ENCODE measurements around the gene ESRRB. TPM values are rescaled to one million over a fixed set of nuclear protein-coding genes. Genes with fewer than 3 reads are reported as not detected.

Gene ESRRB
- total RNA-seq, 1 experiment from 2014 or later: 1.6 TPM

DNA sequence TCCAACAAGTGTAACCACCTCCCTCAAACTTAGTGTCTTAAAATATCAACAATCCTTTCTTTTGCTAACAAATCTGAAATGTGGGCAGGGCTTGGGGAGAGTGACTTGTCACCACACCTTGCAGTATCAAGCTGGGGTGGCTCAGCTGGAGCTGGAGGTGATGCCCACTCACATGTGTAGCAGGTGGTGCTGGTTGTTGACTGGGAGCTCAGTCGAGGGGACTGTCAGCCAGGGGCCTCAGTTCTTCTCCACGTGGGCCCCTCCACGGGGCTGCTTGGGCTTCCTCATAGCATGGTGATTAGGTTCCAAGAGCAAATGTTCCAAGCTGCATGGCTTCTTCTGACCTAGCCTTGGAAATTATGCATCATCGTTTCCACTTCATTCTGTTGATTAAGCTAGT is 32.6 kb upstream of the ESRRB start (continued):
- TF ChIP-seq CREB1 (CRISPR knock-in tag; IDR thresholded peaks at IDR 0.05) (no peak), ZNF532 (CRISPR knock-in tag; IDR thresholded peaks at IDR 0.05; ENCODE audit: borderline replicate concordance) (no peak), ZMAT4 (CRISPR knock-in tag; IDR thresholded peaks at IDR 0.05) (no peak), ERG (CRISPR knock-in tag; IDR thresholded peaks at IDR 0.05) (no peak), CBFB (CRISPR knock-in tag; IDR thresholded peaks at IDR 0.05; ENCODE audit: low read depth) (no peak), HMGA2 (CRISPR knock-in tag; IDR thresholded peaks at IDR 0.05) (no peak), HMGXB4 (CRISPR knock-in tag; IDR thresholded peaks at IDR 0.05) (no peak), FOXJ3 (CRISPR knock-in tag; IDR thresholded peaks at IDR 0.05; ENCODE audit: borderline replicate concordance) (no peak), ELF4 (CRISPR knock-in tag; IDR thresholded peaks at IDR 0.05; ENCODE audit: low read depth) (no peak)

GRCh38 chr14:76346391-76347160 is 29.4 kb upstream of the ESRRB start:
- CTCF ChIA-PET: no interaction called here
- TF ChIP-seq ZBTB43 (CRISPR knock-in tag; IDR thresholded peaks at IDR 0.05) (no peak), IRF1 (CRISPR knock-in tag; IDR thresholded peaks at IDR 0.05) (no peak), PRDM15 (CRISPR knock-in tag; IDR thresholded peaks at IDR 0.05) (no peak), CREM (CRISPR knock-in tag; IDR thresholded peaks at IDR 0.05) (no peak), NR3C1 (CRISPR knock-in tag; conservative IDR thresholded peaks at IDR 0.05; ENCODE audit: low read depth) (no peak), ZNF425 (CRISPR knock-in tag; conservative IDR thresholded peaks at IDR 0.05) (no peak), ZNF396 (CRISPR knock-in tag; IDR thresholded peaks at IDR 0.05; ENCODE audit: borderline replicate concordance) (no peak), ESRRA (CRISPR knock-in tag; IDR thresholded peaks at IDR 0.05; ENCODE audit: borderline replicate concordance) (no peak), OVOL2 (CRISPR knock-in tag; IDR thresholded peaks at IDR 0.05; ENCODE audit: borderline replicate concordance) (no peak), GABPB1 (CRISPR knock-in tag; IDR thresholded peaks at IDR 0.05) (no peak), GRHL2 (CRISPR knock-in tag; IDR thresholded peaks at IDR 0.05; ENCODE audit: insufficient replicate concordance, severe bottlenecking) (no peak)
- ATAC-seq (no peak), DNase-seq (ENCODE audit: low spot score) (no peak)
- H3K4me1 Mint-ChIP-seq: peaks cover 19% of the 10 kb centered on the region
- no peaks in the 10 kb centered on the region for H3K9me3 Mint-ChIP-seq
- no peak overlapping the region for H3K27ac Mint-ChIP-seq
- POLR2A ChIA-PET: no interaction called here
- H3K4me3 Mint-ChIP-seq: no peak overlapping the region
- no peaks in the 10 kb centered on the region for H3K36me3 Mint-ChIP-seq
- peaks cover 17% of the 10 kb centered on the region for H3K27me3 Mint-ChIP-seq (ENCODE audit: low read depth)

All from WTC11 (cell line).